IMR-90 (cell line): ENCODE data around the gene SPCS1. TPM values are rescaled to one million over a fixed set of nuclear protein-coding genes. Genes with fewer than 3 reads are reported as not detected.

ENCODE experiments used
- ATAC-seq: fragments of 200-7000 bp; cut with Tn5 transposase; 2 replicates; pipeline ENCODE4 v1.9.1; 2020; ENCODE audit warnings: low read depth, mild to moderate bottlenecking, moderate library complexity
- BruUV-seq: library from RNA; stranded (reverse); fragments of 400-500 nt; replicated peaks from 2 replicates; lab custom pipeline; 2021; lab: Mats Ljungman, UMichigan
- CTCF ChIA-PET: fragments of 300-600 bp; formaldehyde crosslinking; extraction: SDS; loops from one replicate; lab custom pipeline; 2021; ENCODE audit warnings: antibody characterized with exemption; lab: Yijun Ruan, JAX
- POLR2A ChIA-PET: fragments of 300-600 bp; sonication (Branson Sonifier 250); formaldehyde crosslinking; loops from one replicate; lab custom pipeline; 2022; ENCODE audit warnings: antibody characterized with exemption; ENCODE audit not compliant: unreplicated experiment; lab: Charles Lee
- DNase-seq: peaks from one replicate; pipeline ENCODE4 v3.0.0; 2013
- H2AFZ ChIP-seq: replicated peaks from 2 replicates; pipeline ENCODE3; 2013; ENCODE audit warnings: low read length, mild to moderate bottlenecking; ENCODE audit not compliant: poor library complexity
- H2AK5ac ChIP-seq: 2 replicates; pipeline ENCODE4 v1.6.1; 2013; ENCODE audit warnings: low read depth, low read length, inconsistent platforms
- H2AK9ac ChIP-seq: replicated peaks from 2 replicates; pipeline ENCODE3; 2013; ENCODE audit warnings: mild to moderate bottlenecking, low read depth, low read length, moderate library complexity; ENCODE audit not compliant: poor library complexity
- H2BK120ac ChIP-seq: 2 replicates; pipeline ENCODE4 v1.6.1; 2013; ENCODE audit warnings: low read depth, low read length, inconsistent platforms
- H2BK15ac ChIP-seq: 3 replicates; pipeline ENCODE4 v1.6.1; 2013; ENCODE audit warnings: low read depth, low read length, inconsistent platforms
- H2BK20ac ChIP-seq: 2 replicates; pipeline ENCODE4 v1.6.1; 2013; ENCODE audit warnings: low read depth, mild to moderate bottlenecking, inconsistent platforms, low read length, moderate library complexity
- H2BK5ac ChIP-seq: 2 replicates; pipeline ENCODE4 v1.6.1; 2013; ENCODE audit warnings: mild to moderate bottlenecking, low read depth, low read length, inconsistent platforms; ENCODE audit not compliant: poor library complexity, severe bottlenecking
- H3K14ac ChIP-seq: replicated peaks from 2 replicates; pipeline ENCODE4 v1.6.1; 2013; ENCODE audit warnings: low read depth, low read length, inconsistent platforms
- H3K18ac ChIP-seq: 2 replicates; pipeline ENCODE4 v1.6.1; 2013; ENCODE audit warnings: low read depth, low read length, control low read depth
- H3K23ac ChIP-seq: 2 replicates; pipeline ENCODE4 v1.6.1; 2013; ENCODE audit warnings: low read depth, low read length, inconsistent platforms
- H3K27ac ChIP-seq: 2 replicates; pipeline ENCODE4 v1.5.1; 2013; ENCODE audit warnings: mild to moderate bottlenecking, control low read depth, low read length; ENCODE audit not compliant: insufficient read depth
- H3K27me3 ChIP-seq: 2 replicates; pipeline ENCODE4 v1.6.1; 2013; ENCODE audit warnings: low read length; ENCODE audit not compliant: control insufficient read depth, insufficient read depth
- H3K36me3 ChIP-seq: 2 replicates; pipeline ENCODE4 v1.6.1; 2013; ENCODE audit warnings: low read length, mixed read lengths; ENCODE audit not compliant: control insufficient read depth, insufficient read depth
- H3K4ac ChIP-seq: 2 replicates; pipeline ENCODE4 v1.6.1; 2013; ENCODE audit warnings: low read depth, low read length, inconsistent platforms
- H3K4me1 ChIP-seq: 2 replicates; pipeline ENCODE4 v1.6.1; 2013; ENCODE audit warnings: low read length, mixed read lengths; ENCODE audit not compliant: control insufficient read depth, insufficient read depth
- H3K4me2 ChIP-seq: 2 replicates; pipeline ENCODE4 v1.6.1; 2013; ENCODE audit warnings: low read depth, mild to moderate bottlenecking, control low read depth, low read length, moderate library complexity
- H3K4me3 ChIP-seq: 2 replicates; pipeline ENCODE4 v1.5.1; 2013; ENCODE audit warnings: low read depth, mild to moderate bottlenecking, control low read depth, low read length, moderate library complexity; ENCODE audit not compliant: insufficient read depth
- H3K56ac ChIP-seq: 2 replicates; pipeline ENCODE4 v1.6.1; 2013; ENCODE audit warnings: low read length, inconsistent platforms; ENCODE audit not compliant: insufficient read depth; ENCODE audit errors: extremely low read depth
- H3K79me1 ChIP-seq, 2 experiments: 2 replicates each; pipeline ENCODE4 v1.6.1; 2013; ENCODE audit warnings: low read length in 2 of 2, inconsistent platforms in 1 of 2, low read depth in 1 of 2
- H3K9ac ChIP-seq: 2 replicates; pipeline ENCODE4 v1.6.1; 2013; ENCODE audit warnings: low read depth, low read length, control low read depth
- H3K9me1 ChIP-seq: 2 replicates; pipeline ENCODE4 v1.6.1; 2013; ENCODE audit warnings: low read length, inconsistent platforms; ENCODE audit not compliant: insufficient read depth
- H3K9me3 ChIP-seq: 2 replicates; pipeline ENCODE4 v1.6.1; 2013; ENCODE audit warnings: low read length; ENCODE audit not compliant: control insufficient read depth, insufficient read depth
- H4K20me1 ChIP-seq: 2 replicates; pipeline ENCODE4 v1.6.1; 2013; ENCODE audit warnings: low read length, inconsistent platforms; ENCODE audit not compliant: insufficient read depth
- H4K5ac ChIP-seq: 2 replicates; pipeline ENCODE4 v1.6.1; 2013; ENCODE audit warnings: mild to moderate bottlenecking, low read depth, low read length, control low read depth
- H4K8ac ChIP-seq, 2 experiments: 2 replicates each; pipeline ENCODE4 v1.6.1; 2013; ENCODE audit warnings: low read depth in 2 of 2, low read length in 2 of 2, control low read depth in 1 of 2, inconsistent platforms in 1 of 2
- H4K91ac ChIP-seq: 2 replicates; pipeline ENCODE4 v1.6.1; 2013; ENCODE audit warnings: low read depth, low read length, inconsistent platforms; ENCODE audit not compliant: insufficient read depth
- BHLHE40 ChIP-seq: fragments of 150-350 bp; IDR thresholded peaks from 2 replicates; pipeline ENCODE4 v1.6.1; 2016; ENCODE audit warnings: mild to moderate bottlenecking, low read depth, low read length
- CEBPB ChIP-seq: IDR thresholded peaks from 2 replicates; pipeline ENCODE4 v1.6.1; 2012; ENCODE audit warnings: low read depth, low read length, improper control_type of control experiment
- CHD1 ChIP-seq: IDR thresholded peaks from 2 replicates; pipeline ENCODE4 v1.6.1; 2012; ENCODE audit warnings: low read depth, low read length, improper control_type of control experiment
- ELK1 ChIP-seq: fragments of 150-350 bp; IDR thresholded peaks from 2 replicates; pipeline ENCODE4 v1.6.1; 2016; ENCODE audit warnings: low read depth, mild to moderate bottlenecking, low read length, moderate library complexity, borderline replicate concordance
- MAZ ChIP-seq: IDR thresholded peaks from 2 replicates; pipeline ENCODE4 v1.6.1; 2012; ENCODE audit warnings: low read depth, mild to moderate bottlenecking, low read length, improper control_type of control experiment, moderate library complexity, borderline replicate concordance
- MXI1 ChIP-seq: IDR thresholded peaks from 2 replicates; pipeline ENCODE4 v1.6.1; 2012; ENCODE audit warnings: low read depth, mild to moderate bottlenecking, low read length, moderate library complexity, borderline replicate concordance
- NFE2L2 ChIP-seq: fragments of 150-350 bp; IDR thresholded peaks from 2 replicates; pipeline ENCODE4 v1.6.1; 2016; ENCODE audit warnings: low read depth, mild to moderate bottlenecking, low read length
- POLR2A ChIP-seq: IDR thresholded peaks from 2 replicates; pipeline ENCODE4 v1.6.1; 2012; ENCODE audit warnings: mild to moderate bottlenecking, low read depth, low read length
- RAD21 ChIP-seq: IDR thresholded peaks from 2 replicates; pipeline ENCODE4 v1.6.1; 2012; ENCODE audit warnings: low read length, improper control_type of control experiment
- RCOR1 ChIP-seq: IDR thresholded peaks from 2 replicates; pipeline ENCODE4 v1.6.1; 2012; ENCODE audit warnings: mild to moderate bottlenecking, low read length, improper control_type of control experiment; ENCODE audit not compliant: insufficient replicate concordance
- RFX5 ChIP-seq: IDR thresholded peaks from 2 replicates; pipeline ENCODE4 v1.8.0; 2012; ENCODE audit warnings: low read depth, mild to moderate bottlenecking, low read length, moderate library complexity
- WGBS, 2 experiments: methylation state at CpG; one replicate each; pipeline versions ENCODE4 v1.1.5 to v1.1.7; 2013; ENCODE audit warnings: missing lambda C conversion rate in 2 of 2; ENCODE audit not compliant: insufficient read length in 1 of 2; ENCODE audit errors: extremely low coverage in 2 of 2; 5-methylcytosine and 5-hydroxymethylcytosine counted together
- dilution Hi-C: fragments of 300-500 bp; cut with HindIII; formaldehyde crosslinking; loops from one replicate; pipeline ENCODE4 v1.14.3; 2018; ENCODE audit warnings: low sequenced_read_pairs; ENCODE audit not compliant: unreplicated experiment
- in situ Hi-C: fragments of 300-500 bp; cut with MboI; formaldehyde crosslinking; loops from 3 replicates; pipeline ENCODE4 v1.14.3; 2019; ENCODE audit warnings: low sequenced_read_pairs, inconsistent platforms, mixed read lengths
- intact Hi-C: fragments of 100-400 bp; cut with micrococcal nuclease; formaldehyde crosslinking; loops from 2 replicates; pipeline ENCODE4 v1.10.0; 2022
- polyA plus RNA-seq, 3 experiments: library from polyadenylated mRNA; depleted of rRNA; stranded (reverse); fragments of >200 nt; gene quantifications; 2 replicates each; pipeline ENCODE4 v1.2.3, GENCODE V29; 2012; ENCODE audit warnings: low replicate concordance in 1 of 3
- total RNA-seq: library from RNA; depleted of rRNA; stranded (reverse); fragments of >200 nt; gene quantifications from 2 replicates; pipeline ENCODE4 v1.2.3, GENCODE V29; 2012
- TF ChIP-seq, protein P1 (sequence below): fragments of 150-350 bp; IDR thresholded peaks from 2 replicates; pipeline ENCODE4 v1.6.1; 2017; ENCODE audit warnings: mild to moderate bottlenecking, antibody characterized with exemption, low read length, low read depth
- TF ChIP-seq, protein P2 (sequence below): conservative IDR thresholded peaks from 2 replicates; pipeline ENCODE4 v1.5.1; 2012; ENCODE audit warnings: mild to moderate bottlenecking, low read depth, low read length, improper control_type of control experiment

Gene SPCS1
- total and polyA plus RNA-seq, 2 of the 4 experiments (the other 2 are of a cell fraction), result 50.5 to 124 TPM

DNA sequence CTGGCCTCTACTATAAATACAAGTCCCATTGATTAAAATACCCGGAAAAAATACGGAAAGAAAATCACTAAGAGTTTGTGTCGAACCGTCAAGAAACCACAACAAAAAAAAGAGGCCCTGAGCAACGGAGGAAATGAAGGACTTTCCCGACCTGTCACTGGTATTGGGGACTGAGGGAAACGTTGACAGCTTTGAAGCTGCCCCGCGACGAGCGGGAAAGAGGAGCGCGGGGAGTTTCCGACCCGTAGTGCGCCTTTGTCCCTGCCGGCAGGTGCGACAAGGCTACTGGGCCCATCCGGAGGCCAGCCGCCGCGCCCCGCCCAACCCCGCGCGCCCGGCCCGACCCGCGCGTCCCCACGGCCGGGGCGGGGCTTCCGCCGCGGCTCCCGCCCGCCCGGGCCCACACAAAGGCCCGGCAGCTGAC is 20.6 kb upstream of the SPCS1 start:
- H2AK9ac ChIP-seq, result peak overlapping the region; percentile 95
- H3K36me3 ChIP-seq, result peaks cover 29% of the 10 kb centered on the region
- peak overlapping the region; percentile 91 for H3K56ac ChIP-seq
- intact Hi-C loops, result loop anchor here (2.0 kb wide), 1 partner anchor 14 kb away; no protein-coding TSS in a partner anchor
- ChIA-PET CTCF (no interaction called here), POLR2A (interaction anchor here (0.5 to 0.7 kb wide), 2 partner anchors 13 to 17 kb away, joined by 3 to 6 read pairs; no protein-coding TSS in a partner anchor)
- peak overlapping the region; percentile 12; the same call in 1 of the 2 replicates for H2BK120ac ChIP-seq
- H2BK5ac ChIP-seq, result peak overlapping the region; percentile 95
- dilution Hi-C loops, result no loop called here
- H3K9me3 ChIP-seq, result no peaks in the 10 kb centered on the region
- H3K9me1 ChIP-seq, result peaks cover 3% of the 10 kb centered on the region
- peak overlapping the region; percentile 100 for H3K9ac ChIP-seq
- BruUV-seq, result no TSS peak
- peaks cover 9% of the 10 kb centered on the region for H3K4me1 ChIP-seq
- peak overlapping the region; percentile 89 for H3K4me3 ChIP-seq
- peak overlapping the region; percentile 95 for H3K23ac ChIP-seq
- no peaks in the 10 kb centered on the region for H3K27me3 ChIP-seq
- TF ChIP-seq MAZ (no peak), MXI1 (no peak), NFE2L2 (no peak), RFX5 (no peak), POLR2A (no peak), RAD21 (no peak), CHD1 (no peak), RCOR1 (no peak), ELK1 (no peak), CEBPB (no peak), BHLHE40 (no peak)
- TF ChIP-seq, protein P1, sequence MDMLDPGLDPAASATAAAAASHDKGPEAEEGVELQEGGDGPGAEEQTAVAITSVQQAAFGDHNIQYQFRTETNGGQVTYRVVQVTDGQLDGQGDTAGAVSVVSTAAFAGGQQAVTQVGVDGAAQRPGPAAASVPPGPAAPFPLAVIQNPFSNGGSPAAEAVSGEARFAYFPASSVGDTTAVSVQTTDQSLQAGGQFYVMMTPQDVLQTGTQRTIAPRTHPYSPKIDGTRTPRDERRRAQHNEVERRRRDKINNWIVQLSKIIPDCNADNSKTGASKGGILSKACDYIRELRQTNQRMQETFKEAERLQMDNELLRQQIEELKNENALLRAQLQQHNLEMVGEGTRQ, result no peak
- TF ChIP-seq, protein P2, sequence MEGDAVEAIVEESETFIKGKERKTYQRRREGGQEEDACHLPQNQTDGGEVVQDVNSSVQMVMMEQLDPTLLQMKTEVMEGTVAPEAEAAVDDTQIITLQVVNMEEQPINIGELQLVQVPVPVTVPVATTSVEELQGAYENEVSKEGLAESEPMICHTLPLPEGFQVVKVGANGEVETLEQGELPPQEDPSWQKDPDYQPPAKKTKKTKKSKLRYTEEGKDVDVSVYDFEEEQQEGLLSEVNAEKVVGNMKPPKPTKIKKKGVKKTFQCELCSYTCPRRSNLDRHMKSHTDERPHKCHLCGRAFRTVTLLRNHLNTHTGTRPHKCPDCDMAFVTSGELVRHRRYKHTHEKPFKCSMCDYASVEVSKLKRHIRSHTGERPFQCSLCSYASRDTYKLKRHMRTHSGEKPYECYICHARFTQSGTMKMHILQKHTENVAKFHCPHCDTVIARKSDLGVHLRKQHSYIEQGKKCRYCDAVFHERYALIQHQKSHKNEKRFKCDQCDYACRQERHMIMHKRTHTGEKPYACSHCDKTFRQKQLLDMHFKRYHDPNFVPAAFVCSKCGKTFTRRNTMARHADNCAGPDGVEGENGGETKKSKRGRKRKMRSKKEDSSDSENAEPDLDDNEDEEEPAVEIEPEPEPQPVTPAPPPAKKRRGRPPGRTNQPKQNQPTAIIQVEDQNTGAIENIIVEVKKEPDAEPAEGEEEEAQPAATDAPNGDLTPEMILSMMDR, result no peak
- ATAC-seq, result peak; percentile 92
- H2BK20ac ChIP-seq, result no peak overlapping the region
- peaks cover 20% of the 10 kb centered on the region; the same call in 1 of the 2 replicates for H4K20me1 ChIP-seq
- peak overlapping the region; percentile 97 for H4K5ac ChIP-seq
- DNase-seq, result no peak
- H3K4ac ChIP-seq, result peak overlapping the region; percentile 89
- H4K8ac ChIP-seq, result peak overlapping the region; percentile 85 to 95
- peak overlapping the region; percentile 31; the same call in 1 of the 3 replicates for H2BK15ac ChIP-seq
- peak overlapping the region; percentile 92 for H3K27ac ChIP-seq
- peaks cover 29 to 70% of the 10 kb centered on the region in 2 experiments for H3K79me1 ChIP-seq
- H3K4me2 ChIP-seq, result peak overlapping the region; percentile 79
- H4K91ac ChIP-seq, result peak overlapping the region; percentile 92
- H2AK5ac ChIP-seq, result peak overlapping the region; percentile 87
- in situ Hi-C loops, result no loop called here
- peak overlapping the region; percentile 93; the same call in 1 of the 2 replicates for H3K18ac ChIP-seq
- 0% methylated on average over 20 of the region's 41 CpGs; no CpG with 5 or more reads in 1 of the 2 experiments for WGBS, 2 experiments
- peak overlapping the region; percentile 94 for H2AFZ ChIP-seq
- peak overlapping the region; percentile 88 for H3K14ac ChIP-seq
